ENCODE results near the gene ALPK3.

DNA sequence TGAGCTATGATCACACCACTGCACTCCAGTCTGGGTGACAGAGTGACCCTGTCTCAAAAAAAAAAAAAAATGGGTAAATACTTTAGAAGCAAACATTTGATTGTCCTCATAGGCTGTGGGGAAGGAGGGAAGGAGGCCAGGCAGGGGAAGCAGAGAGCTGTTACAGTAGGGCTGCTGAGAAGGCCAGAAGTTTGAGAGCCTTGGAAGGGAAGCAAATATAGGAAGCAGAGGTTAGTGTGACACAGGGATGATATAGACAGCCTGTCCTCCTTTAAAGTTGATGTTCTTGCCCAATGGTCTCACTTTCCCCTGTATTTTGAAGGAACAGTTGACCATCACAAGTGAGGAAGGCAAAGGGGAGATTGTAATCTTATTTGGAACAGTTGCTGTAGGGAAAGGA lies 5.3 kb upstream of the ALPK3 start:
- no peak for TF ChIP-seq EZH2 (IDR thresholded peaks at IDR 0.05)
- no peak for TF ChIP-seq POLR2AphosphoS5 (IDR thresholded peaks at IDR 0.05; ENCODE audit: borderline replicate concordance, low read depth, low read length)
- no peak for TF ChIP-seq FOXP2 (optimal IDR thresholded peaks at IDR 0.05; ENCODE audit: control extremely low read depth, extremely low read length, insufficient read depth)
